Activated gamma-delta T cell treated with Interleukin-2 at 50 U/mL for 16 hours (primary cell): ENCODE results near the gene FAN1.

Experiments
- DNase-seq: peaks from one replicate; pipeline ENCODE4 v3.0.0-alpha.2; 2020

Gene FAN1

DNA sequence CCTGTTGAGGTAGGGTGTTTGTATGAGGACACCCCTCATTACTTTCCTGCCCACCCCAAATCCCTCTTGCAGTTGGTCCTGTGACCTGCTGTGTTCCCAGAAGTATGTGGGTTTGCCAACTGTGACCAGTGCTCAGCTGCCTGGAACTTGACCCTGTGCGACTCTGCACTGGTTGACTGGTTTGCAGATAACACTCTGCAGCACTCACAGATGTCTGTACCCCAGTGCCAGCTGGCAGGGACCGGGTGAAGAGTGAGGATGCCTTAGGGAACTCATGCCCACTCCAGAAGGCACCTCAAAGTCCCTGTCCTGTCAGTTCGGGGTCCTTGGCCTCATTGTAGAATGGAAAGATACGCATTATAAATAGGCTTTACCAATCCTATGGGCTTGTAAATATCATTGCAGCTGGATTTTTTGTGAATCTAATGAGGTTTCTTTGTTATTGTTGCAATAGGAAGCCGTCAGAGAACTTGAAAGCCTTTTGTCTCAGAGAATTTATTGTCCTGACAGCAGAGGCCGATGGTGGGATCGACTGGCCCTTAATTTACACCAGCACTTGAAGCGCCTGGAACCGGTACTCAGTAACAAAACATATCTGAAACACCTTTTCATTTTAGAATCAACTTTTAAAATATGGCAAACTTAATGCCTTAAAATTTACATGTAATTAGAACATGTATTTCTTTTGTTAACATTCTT lies 18.2 kb downstream of the FAN1 start:
- no peak for DNase-seq

DNA sequence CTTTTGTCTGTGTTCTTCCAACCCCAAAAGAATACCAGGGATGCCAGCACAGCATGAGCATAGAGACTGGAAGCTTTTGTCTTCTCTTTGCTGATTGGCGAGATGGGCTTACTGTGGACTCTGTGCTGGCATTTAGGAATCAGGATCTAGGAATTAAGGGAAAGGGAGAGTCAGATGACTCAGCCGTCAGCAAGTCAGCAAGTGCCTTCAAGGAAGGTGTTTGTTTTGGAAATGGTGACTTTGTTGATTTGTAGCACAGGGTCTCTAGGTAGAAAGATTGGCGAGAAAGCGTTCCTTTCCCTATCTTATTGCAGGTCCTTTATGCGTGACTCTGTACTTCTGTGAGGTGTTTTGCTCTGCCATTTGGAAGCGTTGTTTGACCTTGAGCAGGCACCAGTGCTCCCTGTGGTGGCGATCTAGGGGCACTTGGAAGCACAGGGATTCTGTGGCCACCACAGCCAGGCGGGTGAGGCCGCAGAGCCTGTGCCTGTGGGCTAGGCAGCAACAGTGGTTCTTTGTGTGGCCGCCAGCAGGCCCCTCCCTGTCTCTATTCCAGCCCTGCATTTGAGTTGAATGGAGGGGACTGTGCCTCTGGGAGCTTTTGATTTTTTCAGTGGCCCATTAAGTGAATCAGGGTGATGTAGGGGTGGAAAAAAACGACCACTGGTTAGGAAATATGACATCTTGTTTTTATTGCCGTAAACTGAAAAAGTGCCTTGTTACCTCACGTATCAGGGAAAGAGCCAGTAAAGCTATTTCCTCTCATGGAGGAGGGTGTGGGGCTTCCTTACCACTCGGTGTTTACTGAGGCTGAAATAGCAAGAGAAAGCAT lies 19.0 kb downstream of the FAN1 start:
- no peak for DNase-seq

DNA sequence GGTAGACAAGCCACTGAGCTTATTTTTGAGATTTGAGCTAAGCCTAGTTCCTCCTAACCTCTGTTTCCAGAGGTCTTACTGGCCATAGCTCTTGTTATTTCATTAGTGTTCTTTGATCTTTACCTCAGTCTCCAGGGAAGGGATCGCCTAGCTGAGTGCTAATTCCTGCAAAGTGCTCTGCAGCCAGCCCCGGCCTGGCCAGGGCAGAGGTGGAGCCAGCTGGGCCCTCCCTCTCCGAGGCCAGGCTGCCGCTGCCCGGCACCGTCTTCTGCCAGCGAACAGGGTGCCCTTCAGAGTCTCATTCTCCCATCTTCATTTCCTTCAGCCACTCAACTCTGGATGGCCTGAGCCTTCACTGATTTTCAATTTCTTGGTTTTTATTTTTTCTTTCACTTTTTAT lies 19.7 kb downstream of the FAN1 start:
- no peak for DNase-seq

DNA sequence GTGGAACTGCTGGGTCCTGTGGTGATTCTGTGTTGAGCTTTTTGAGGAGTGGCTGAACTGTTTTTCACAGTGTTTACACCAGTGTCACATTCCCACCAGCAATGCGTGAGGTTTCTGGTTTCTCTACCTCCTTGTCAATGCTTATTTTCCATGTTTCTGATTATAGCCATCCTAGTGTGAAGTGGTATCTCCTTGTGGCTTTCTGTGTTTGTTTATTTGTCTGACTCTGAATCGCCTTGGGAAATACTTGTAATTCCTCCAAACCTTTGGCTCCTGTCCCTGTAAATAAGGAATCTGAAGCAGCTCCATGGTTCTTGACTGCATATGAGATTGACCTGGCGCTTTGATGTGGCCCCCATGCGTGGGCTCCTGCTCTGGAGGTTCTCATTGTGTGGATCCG lies 20.6 kb downstream of the FAN1 start:
- DNase-seq = no peak

DNA sequence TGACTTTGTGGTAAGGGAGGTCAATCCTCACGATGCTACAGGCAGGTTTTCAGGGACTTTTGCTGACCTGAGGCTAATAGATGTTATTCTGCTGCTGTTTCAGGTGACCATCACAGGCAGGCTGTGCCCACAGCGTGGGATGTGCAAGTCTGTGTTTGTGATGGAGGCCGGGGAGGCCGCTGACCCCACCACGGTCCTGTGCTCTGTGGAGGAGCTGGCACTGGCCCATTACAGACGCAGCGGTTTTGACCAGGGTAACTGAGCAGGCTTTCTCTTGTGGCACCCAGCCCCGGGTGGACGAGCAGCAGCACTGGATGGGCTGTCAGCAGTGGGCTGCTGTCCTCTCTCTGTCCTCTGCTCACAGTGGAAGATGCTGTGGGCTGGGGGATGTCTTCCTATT lies 22.0 kb downstream of the FAN1 start:
- no peak for DNase-seq

DNA sequence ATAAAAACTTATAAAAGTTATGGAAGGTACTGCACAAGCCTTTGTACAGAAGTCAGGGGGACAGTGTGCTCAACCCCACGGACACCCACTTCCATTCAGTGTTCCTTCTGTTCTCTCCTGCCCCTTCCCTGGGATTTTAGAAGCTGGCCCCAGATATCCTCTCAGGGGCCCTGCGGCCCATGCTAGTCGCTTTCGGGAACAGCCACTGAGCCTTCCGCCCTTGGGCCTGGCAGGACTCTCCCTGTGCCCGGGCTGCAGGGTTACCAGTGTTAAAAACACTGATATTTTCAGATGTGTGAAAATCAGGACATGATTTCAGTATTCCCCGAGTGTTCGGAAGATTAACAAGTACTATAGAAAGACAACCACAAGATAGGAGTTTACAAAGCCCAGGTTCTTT lies 22.4 kb downstream of the FAN1 start:
- DNase-seq = no peak

DNA sequence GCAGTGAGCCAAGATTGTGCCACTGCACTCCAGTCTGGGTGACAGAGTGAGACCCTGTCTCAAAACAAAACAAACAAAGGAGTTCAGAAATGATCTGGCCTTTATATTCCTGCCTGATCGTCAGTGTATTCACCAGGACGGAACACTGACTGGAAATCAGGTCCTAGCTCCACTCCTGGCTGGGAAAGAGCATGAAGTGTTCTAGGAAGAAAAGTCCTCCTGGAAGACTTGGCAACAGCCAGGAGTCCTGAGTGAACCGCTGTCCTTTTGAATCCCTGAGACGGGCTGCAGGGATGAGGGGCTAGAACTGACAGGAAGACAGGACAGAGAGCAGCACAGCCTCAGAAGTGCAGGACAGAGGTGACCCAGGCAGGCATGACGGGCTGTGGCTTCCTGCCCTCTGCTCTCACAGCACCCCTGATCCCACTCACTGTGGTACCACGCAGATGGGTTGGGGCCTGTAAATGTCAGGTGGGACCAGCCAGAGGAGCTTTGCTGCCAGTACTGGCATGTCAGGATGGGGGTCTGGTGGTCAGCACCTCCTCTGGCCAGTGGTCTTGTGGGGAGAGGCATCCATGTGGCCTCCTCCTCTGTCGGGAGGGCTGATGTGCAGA lies 23.5 kb downstream of the FAN1 start:
- DNase-seq = no peak

DNA sequence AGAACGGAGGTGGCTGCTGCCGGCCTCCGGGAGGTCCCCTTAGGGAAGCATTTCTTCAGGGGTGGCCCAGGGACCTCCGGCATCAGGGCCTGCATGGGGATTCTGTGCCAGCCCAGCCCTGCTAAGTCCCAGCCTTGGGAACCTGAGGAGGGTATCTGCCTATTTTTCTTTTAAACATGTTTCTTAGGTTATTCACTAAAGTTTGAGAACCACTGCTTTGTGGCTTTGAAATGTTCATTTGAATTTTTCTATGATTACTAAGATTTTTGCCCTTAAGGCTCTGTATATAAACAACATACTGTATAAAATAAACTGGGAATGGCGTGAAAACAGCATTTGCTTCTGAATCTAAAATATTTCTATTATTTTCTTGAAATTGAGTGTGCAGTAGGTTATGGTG lies 24.4 kb downstream of the FAN1 start:
- DNase-seq = no peak

DNA sequence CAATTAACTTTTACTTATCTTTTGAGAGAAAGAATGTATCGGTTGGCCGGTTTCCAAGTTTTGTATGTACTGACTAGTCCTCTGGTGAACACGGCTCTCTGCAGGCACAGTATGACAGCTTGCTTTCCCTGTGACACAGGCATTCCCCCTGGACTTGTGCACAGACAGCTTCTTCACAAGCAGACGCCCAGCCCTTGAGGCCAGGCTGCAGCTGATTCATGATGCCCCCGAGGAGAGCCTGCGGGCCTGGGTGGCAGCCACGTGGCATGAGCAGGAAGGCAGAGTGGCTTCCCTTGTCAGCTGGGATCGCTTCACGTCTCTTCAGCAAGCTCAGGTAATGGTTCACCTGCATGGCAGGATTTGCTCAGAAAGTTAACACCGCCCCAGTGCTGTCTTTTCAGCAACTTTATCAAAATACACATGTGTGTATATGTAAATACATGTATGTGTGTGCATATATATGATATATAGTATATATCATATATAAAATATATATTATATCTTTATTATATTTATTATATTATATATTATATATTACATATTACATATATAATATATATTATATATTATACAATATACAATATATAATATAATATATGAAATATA lies 25.5 kb downstream of the FAN1 start:
- DNase-seq = no peak

DNA sequence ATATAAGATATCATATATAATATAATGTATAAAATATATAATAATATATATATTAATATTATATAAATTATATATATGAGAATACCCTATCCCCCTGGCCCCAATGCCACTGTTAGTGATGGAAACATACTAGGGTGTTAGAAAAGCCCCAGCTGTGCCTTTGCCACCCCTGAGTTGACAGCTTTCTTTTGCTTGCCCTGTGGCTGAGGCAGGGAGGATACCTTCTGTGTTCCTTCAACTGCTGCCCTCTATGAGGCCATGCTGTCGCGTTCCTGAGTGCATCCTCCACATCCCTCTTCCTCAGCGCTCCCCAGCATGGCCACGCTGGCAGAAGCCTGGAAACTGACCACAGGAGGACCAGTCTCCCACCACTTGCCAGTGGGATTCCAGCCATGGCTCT lies 26.3 kb downstream of the FAN1 start:
- no peak for DNase-seq

DNA sequence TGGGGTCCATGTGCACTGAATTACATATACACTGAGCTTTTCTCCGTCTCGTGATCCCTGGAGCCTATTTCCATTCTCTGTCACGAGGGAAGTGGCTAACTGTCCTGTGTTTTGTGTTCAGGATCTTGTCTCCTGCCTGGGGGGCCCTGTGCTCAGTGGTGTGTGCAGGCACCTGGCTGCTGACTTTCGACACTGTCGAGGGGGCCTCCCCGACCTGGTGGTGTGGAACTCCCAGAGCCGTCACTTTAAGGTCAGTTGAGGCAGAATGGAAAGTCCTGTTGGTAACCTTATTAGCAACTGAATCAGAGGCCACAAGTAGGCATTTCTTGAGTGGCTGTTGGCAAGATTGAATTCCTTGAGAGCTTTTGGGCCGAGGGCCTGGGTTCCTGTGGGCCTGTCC lies 26.7 kb downstream of the FAN1 start:
- no peak for DNase-seq

DNA sequence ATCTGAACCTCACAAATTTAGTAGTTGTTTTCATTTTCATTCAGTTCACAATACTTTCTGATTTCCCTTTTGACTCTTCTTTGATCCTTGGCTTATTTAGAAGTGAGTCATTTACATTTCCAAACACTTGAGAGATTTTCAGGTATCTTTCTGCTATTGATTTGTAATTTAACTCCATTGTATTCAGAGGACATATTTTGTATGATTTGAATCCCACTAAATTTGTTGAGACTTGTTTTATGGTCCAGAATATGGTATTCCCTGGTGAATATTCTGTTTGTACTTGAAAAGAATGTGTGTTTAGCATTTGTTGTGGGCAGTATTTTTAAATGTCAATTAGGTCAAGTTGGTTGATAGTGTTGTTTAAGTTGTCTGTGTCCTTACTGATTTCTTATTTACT lies 29.6 kb downstream of the FAN1 start:
- DNase-seq = no peak

DNA sequence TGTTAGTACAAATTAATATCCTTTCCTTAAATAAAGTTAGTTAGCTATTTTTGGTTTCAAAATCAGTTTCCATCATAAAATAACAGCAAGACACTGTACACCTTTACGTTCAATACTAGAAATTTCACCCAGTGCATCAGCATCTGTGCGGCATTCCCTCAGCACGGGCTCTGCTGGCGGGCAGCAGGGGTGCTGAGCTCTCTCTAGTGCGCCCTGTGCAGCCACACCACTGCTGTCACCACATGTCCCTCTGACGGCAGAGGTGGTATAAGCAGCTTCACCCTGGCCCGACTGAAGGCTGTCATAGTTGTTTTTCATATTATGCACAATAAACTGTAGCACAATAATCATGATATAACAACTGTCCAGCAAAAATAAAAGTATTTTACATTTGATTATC lies 35.4 kb downstream of the FAN1 start:
- no peak for DNase-seq

DNA sequence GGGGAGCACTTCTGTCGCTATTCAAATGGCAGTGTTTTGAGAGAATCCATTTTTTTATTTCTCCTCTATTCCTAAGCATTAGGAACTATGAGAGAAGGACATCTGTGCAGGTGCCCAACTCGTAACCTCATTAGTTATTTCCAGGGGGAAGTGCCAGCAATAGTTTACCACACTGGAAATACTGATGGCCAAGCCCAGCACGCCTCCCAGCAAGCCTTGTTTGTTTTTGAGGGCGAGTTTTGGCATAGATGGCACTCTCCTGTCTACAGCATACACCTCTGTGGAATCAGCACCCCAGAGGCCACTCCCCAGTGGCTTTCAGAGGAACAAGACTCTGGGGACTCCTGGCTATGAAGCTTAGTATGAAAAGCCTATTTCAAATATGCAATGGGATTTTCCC lies 36.6 kb downstream of the FAN1 start:
- no peak for DNase-seq

DNA sequence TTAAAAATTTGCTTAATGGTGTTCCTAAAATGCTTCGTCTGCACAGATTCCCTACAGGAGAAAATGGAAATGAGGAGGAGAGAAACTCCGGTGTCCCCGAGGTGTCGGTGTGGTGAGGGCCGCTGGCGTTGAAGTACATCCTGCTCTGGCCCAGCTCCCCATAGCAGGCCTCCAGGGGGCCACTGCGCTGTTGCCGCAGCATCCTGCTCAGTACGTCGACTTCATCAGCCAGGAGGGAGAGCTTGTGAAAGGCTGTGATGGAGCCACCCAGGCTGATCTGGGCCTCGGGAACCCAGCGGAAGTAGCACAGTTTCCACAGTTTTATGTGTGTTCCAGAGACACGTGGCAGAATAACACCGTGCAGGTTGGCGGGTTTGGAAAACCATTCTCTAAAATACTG lies 37.8 kb downstream of the FAN1 start:
- DNase-seq = no peak

DNA sequence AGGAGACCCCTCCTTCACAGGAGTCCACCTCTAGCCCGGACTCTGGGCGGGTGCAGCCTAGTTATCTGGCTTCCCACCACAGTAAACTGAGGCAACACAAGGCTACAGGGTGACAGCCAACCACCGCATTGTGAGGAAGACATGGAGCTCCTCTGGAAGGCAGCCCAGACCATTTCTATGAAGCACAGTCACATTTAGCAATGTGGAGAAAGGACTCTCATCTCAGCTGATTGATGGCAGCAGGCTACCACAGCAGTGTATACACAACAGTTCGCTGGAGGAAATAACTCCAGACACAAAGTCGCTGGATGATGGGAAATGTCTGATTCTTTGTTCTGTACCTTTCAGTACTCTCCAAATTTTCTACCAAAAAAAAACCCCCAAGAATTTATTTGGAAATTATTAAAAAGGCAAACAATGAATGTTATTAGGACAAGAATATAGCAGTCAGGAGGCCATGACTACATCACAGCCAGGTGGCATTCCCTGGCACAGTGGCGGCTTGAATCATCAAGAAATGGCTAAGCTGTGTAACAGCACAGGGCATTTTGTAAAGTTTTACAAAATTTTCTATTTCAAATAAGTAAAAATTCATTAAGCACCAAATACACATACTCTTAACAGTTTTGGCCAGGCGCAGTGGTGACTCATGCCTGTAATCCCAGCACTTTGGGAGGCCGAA lies 40.1 kb downstream of the FAN1 start:
- no peak for DNase-seq

DNA sequence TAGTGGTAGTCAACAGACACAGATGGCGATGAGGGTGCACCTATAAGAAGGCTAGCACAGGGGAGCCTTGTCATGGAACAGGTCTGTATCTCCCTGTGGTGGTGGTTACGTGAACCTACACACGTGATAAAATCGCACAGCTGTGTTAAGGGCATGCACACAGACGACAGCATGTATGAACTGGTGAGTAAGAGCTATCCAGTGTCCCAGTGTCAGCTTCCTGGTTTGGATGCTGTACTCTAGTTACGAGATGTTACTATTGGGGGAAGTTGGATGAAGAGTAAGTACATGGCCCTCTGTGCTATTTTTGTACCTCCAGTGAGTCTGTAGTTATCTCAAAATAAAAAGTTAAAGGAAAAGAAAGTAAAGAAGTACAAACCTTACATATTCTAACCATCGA lies 49.5 kb downstream of the FAN1 start:
- no peak for DNase-seq

DNA sequence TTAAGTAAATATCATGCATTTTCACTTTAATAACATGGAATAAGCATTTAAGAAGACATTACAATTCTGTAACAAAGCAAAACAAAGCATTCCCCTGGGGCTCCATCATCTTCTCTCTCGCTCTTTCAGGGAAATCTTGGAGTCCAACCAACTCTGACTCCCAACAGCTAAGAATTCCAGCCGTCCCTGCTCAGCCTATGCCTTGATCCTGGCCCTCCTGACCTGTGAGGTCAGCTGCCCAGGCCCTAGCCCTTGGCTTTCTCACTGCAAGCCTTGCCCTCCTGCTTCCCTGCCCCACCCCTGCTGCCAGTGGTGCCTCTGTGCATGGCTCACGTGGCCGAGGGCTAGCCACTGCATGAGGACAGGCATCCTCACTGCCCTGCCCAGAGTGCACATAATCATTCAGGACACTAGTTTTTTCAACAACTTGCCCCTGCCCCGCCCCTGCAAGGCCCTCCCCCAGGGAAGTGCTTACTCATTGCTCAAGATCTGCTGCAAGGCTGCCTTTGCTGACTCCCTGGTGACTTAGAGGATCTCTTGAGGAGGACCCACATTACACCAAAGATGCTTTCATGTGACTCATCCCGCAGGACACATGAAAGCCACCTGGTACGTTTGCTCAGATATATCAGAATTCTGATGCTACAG lies 50.1 kb downstream of the FAN1 start:
- DNase-seq = no peak

DNA sequence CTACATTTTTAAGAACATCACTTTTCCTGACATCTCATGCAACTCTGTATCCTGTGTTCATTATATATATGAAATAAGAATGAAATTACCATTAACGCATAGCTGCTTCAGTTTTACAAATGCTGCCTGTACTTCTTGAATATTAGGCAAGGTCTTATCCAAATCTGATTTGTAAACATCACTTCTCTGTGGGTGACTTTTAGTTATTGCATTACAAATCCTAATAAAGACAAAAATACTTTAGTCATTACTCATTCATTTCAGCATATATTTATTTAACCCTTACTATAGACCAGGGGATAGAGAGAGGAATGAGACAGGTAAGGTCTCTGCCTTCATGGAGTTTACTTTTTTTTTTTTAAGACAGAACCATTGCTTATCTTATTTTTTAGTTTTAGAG lies 51.0 kb downstream of the FAN1 start:
- DNase-seq = no peak

DNA sequence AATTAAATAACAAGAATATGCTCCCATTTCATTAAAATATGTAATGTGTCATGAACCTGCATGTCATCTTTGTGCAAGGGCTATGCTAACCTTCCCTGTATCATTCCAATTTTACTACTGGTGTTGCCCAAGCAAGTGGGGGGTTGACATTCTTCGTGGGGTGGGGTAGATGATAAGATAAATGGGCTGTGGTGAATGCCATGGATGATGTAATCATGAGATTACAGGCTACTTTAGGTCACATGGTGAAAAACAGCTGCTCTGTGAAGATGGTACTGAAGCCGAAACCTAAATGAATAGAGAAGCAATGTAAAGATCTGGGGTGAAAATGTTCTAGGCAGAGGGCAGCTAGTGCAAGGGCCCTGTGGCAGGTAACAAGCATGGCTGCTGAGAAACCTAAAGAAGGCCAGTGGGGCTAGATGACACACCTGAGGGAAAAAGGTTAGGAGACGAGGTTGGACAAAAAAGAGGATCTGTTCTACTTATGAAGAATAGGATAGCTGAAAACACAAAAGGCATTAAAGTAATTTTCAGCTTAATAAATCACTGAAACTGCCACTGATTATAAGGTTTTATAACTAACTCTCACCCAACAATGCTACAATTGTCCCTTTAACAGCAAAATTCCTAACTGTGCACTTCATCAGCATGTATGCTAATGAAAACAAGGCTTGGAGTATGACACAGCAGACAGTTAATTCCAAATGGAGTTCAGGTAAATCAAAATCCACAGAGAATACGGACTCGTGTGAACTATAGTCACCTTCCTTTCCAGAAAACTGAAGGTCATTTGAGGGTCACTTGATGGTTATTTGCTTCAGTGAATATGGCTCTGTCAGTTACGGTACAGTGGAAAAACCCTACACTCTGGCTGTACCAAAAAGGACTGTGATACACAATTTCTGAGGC lies 52.8 kb downstream of the FAN1 start:
- DNase-seq = no peak

DNA sequence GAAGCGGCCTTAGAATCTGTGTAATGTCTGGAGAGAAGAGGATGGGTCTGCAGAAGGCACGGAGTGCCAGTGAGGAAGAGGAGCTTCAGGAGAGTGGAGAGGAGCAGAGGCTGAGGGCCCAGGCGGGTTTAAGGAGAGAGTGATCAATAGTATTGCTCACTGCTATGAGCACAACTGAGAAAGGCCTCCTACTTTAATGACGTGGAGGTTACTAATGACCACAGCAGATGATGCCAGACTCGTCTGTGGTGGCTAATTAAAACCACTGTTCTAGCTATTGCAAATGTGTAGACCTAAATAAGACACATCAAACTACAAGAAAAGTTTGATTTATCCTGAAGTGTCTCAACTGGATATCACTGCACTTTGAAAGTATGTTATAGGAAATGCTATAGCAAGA lies 54.5 kb downstream of the FAN1 start:
- DNase-seq = no peak

DNA sequence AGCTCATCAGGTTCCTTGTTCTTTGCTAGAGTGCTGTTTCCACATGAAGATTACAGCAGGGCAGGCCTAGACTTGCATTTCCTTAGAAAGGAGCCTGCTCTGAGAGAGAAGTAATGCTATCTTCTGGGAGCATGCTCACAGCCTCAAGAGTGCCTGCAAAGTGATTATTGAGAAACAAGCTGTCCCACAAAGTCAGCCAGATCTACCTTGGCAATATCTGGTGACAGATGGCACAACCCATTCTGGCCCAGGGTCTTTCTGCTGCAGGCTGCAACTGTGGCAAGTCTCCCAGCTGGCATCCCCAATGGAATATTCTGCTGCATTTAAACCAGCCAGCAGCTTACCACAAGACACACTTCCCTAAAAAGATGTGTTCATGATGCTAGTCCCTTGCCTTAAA lies 58.4 kb downstream of the FAN1 start:
- no peak for DNase-seq
